HG03159 (cell line): ENCODE data around the gene MTMR3.
"Not testable (repeated sequence)": the region's sequence is repeated elsewhere in the genome, so short reads cannot be mapped to it uniquely, and the experiment has no call there.

Experiments
- ATAC-seq: cut with Tn5 transposase; IDR thresholded peaks from one replicate; pipeline ENCODE4 v1.9.1; 2021; ENCODE audit warnings: mild to moderate bottlenecking, moderate library complexity; ENCODE audit not compliant: unreplicated experiment

Gene MTMR3

GRCh38 chr22:29954203-29954855 is 71.4 kb downstream of the MTMR3 start:
- ATAC-seq = no peak

GRCh38 chr22:29956680-29957079 is 73.7 kb downstream of the MTMR3 start:
- no peak for ATAC-seq

- no peak for ATAC-seq
Measured at GRCh38 chr22:29958170-29958569, 75.2 kb downstream of the MTMR3 start.

- no peak for ATAC-seq
Measured at GRCh38 chr22:29964776-29965175, 81.8 kb downstream of the MTMR3 start.

- no peak for ATAC-seq
Measured at GRCh38 chr22:29967461-29967860, 84.5 kb downstream of the MTMR3 start.

- no peak for ATAC-seq
Measured at GRCh38 chr22:29971607-29972006, 88.6 kb downstream of the MTMR3 start.

GRCh38 chr22:29972121-29972520 is 89.1 kb downstream of the MTMR3 start:
- no peak for ATAC-seq

- ATAC-seq = no peak
Measured at GRCh38 chr22:29973269-29973668, 90.3 kb downstream of the MTMR3 start.

- not testable (repeated sequence) for ATAC-seq
Measured at GRCh38 chr22:29973680-29974079, 90.7 kb downstream of the MTMR3 start.

GRCh38 chr22:29975494-29975893 is 92.5 kb downstream of the MTMR3 start:
- ATAC-seq = no peak

GRCh38 chr22:29977107-29977506 is 94.1 kb downstream of the MTMR3 start:
- no peak for ATAC-seq

- no peak for ATAC-seq
Measured at GRCh38 chr22:29979777-29980321, 96.9 kb downstream of the MTMR3 start.

- ATAC-seq = no peak
Measured at GRCh38 chr22:29983296-29983917, 100.4 kb downstream of the MTMR3 start.

GRCh38 chr22:29985912-29986311 is 102.9 kb downstream of the MTMR3 start:
- no peak for ATAC-seq

- ATAC-seq = no peak
Measured at GRCh38 chr22:29987137-29987536, 104.2 kb downstream of the MTMR3 start.

- no peak for ATAC-seq
Measured at GRCh38 chr22:29988719-29989118, 105.7 kb downstream of the MTMR3 start.

GRCh38 chr22:29989446-29989845 is 106.5 kb downstream of the MTMR3 start:
- no peak for ATAC-seq

- no peak for ATAC-seq
Measured at GRCh38 chr22:29992341-29993275, 109.6 kb downstream of the MTMR3 start.

GRCh38 chr22:29994027-29994715 is 111.2 kb downstream of the MTMR3 start:
- no peak for ATAC-seq

GRCh38 chr22:29994943-29995342 is 112.0 kb downstream of the MTMR3 start:
- no peak for ATAC-seq

- no peak for ATAC-seq
Measured at GRCh38 chr22:29997107-29997506, 114.1 kb downstream of the MTMR3 start.
